ENCODE data around the gene NEU3.

Gene NEU3

GRCh38 chr11:74978041-74978440 is 10.7 kb upstream of the NEU3 start:
- no peak for TF ChIP-seq ZNF70 (CRISPR knock-in tag; IDR thresholded peaks at IDR 0.05)
- no peak for TF ChIP-seq CREB5 (CRISPR knock-in tag; IDR thresholded peaks at IDR 0.05; ENCODE audit: low read depth)
- TF ChIP-seq CSDC2 (CRISPR knock-in tag; IDR thresholded peaks at IDR 0.05): no peak
- TF ChIP-seq ZFP3 (CRISPR knock-in tag; IDR thresholded peaks at IDR 0.05): no peak
- no peak for ATAC-seq

DNA sequence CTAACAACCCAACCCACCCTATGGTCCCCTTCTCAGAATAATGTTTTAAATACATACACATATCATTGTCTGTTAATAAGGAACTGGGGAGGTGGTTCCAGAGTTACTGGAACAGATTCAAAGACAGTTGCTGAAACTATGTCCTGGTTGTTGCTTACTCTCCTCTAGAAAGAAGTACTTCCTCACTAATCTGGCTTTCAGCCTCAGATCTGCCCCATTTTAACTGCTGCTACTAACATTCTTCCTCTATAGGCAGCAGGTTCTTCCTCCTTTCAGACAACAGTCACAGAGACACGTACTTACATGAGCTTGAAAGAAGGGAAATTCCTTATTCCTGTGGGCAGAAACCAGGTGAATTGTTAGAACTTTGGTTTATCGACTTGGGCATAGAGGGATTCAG is 8.1 kb upstream of the NEU3 start:
- TF ChIP-seq ARNTL (CRISPR knock-in tag; IDR thresholded peaks at IDR 0.05; ENCODE audit: borderline replicate concordance, low read depth): no peak
- no peak for TF ChIP-seq OSR1 (CRISPR knock-in tag; IDR thresholded peaks at IDR 0.05)
- no peak for TF ChIP-seq ZNF8 (CRISPR knock-in tag; IDR thresholded peaks at IDR 0.05)
- no peak for ATAC-seq

- TF ChIP-seq TCF4 (CRISPR knock-in tag; IDR thresholded peaks at IDR 0.05; ENCODE audit: borderline replicate concordance) (no peak), ZC3H10 (CRISPR knock-in tag; IDR thresholded peaks at IDR 0.05) (no peak), ZFP3 (CRISPR knock-in tag; IDR thresholded peaks at IDR 0.05) (no peak), ZFP30 (CRISPR knock-in tag; IDR thresholded peaks at IDR 0.05) (no peak), RARB (CRISPR knock-in tag; IDR thresholded peaks at IDR 0.05) (no peak), ZNF8 (CRISPR knock-in tag; IDR thresholded peaks at IDR 0.05) (no peak), CSDC2 (CRISPR knock-in tag; IDR thresholded peaks at IDR 0.05) (no peak), SNAI2 (CRISPR knock-in tag; IDR thresholded peaks at IDR 0.05) (no peak), ARNTL (CRISPR knock-in tag; IDR thresholded peaks at IDR 0.05; ENCODE audit: borderline replicate concordance, low read depth) (no peak), GLIS3 (CRISPR knock-in tag; IDR thresholded peaks at IDR 0.05) (no peak), CREB5 (CRISPR knock-in tag; IDR thresholded peaks at IDR 0.05; ENCODE audit: low read depth) (no peak), BACH2 (CRISPR knock-in tag; IDR thresholded peaks at IDR 0.05; ENCODE audit: borderline replicate concordance) (no peak), CSRNP3 (CRISPR knock-in tag; IDR thresholded peaks at IDR 0.05) (no peak), ISL1 (CRISPR knock-in tag; IDR thresholded peaks at IDR 0.05) (no peak), ESRRG (CRISPR knock-in tag; IDR thresholded peaks at IDR 0.05) (no peak)
- TF ChIP-seq, protein P1, sequence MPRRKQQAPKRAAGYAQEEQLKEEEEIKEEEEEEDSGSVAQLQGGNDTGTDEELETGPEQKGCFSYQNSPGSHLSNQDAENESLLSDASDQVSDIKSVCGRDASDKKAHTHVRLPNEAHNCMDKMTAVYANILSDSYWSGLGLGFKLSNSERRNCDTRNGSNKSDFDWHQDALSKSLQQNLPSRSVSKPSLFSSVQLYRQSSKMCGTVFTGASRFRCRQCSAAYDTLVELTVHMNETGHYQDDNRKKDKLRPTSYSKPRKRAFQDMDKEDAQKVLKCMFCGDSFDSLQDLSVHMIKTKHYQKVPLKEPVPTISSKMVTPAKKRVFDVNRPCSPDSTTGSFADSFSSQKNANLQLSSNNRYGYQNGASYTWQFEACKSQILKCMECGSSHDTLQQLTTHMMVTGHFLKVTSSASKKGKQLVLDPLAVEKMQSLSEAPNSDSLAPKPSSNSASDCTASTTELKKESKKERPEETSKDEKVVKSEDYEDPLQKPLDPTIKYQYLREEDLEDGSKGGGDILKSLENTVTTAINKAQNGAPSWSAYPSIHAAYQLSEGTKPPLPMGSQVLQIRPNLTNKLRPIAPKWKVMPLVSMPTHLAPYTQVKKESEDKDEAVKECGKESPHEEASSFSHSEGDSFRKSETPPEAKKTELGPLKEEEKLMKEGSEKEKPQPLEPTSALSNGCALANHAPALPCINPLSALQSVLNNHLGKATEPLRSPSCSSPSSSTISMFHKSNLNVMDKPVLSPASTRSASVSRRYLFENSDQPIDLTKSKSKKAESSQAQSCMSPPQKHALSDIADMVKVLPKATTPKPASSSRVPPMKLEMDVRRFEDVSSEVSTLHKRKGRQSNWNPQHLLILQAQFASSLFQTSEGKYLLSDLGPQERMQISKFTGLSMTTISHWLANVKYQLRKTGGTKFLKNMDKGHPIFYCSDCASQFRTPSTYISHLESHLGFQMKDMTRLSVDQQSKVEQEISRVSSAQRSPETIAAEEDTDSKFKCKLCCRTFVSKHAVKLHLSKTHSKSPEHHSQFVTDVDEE (CRISPR knock-in tag; IDR thresholded peaks at IDR 0.05): no peak
- ATAC-seq: no peak
Measured at GRCh38 chr11:74981888-74982287, 6.8 kb upstream of the NEU3 start.

DNA sequence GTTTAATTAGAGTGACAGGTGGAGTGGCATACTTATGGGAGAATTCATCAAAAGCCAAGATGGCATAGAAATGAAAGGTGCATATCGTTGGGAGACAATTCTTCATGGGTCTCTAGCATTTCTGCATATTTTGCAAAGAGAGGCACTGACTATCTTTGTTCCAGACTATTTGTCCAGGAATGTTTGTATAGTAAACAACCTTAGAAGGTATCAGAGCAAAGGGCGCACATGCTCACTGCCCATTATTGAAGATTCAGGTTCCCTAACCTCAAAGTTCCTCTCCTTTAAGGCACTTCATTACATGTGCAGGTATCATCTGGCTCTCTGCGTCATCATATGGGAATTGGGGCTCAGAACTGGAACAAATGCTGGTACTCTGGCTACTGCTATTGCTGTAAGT is 4.7 kb upstream of the NEU3 start:
- no peak for ATAC-seq
- TF ChIP-seq RARB (CRISPR knock-in tag; IDR thresholded peaks at IDR 0.05): no peak
- TF ChIP-seq ESRRG (CRISPR knock-in tag; IDR thresholded peaks at IDR 0.05): no peak
- no peak for TF ChIP-seq ZNF8 (CRISPR knock-in tag; IDR thresholded peaks at IDR 0.05)
- TF ChIP-seq CREB5 (CRISPR knock-in tag; IDR thresholded peaks at IDR 0.05; ENCODE audit: low read depth): no peak
- TF ChIP-seq GLIS3 (CRISPR knock-in tag; IDR thresholded peaks at IDR 0.05): no peak
- TF ChIP-seq, protein P1 (CRISPR knock-in tag; IDR thresholded peaks at IDR 0.05): no peak
- no peak for TF ChIP-seq BACH2 (CRISPR knock-in tag; IDR thresholded peaks at IDR 0.05; ENCODE audit: borderline replicate concordance)
- TF ChIP-seq ISL1 (CRISPR knock-in tag; IDR thresholded peaks at IDR 0.05): no peak
- no peak for TF ChIP-seq ZFP30 (CRISPR knock-in tag; IDR thresholded peaks at IDR 0.05)
- TF ChIP-seq ZNF70 (CRISPR knock-in tag; IDR thresholded peaks at IDR 0.05): no peak
- no peak for TF ChIP-seq CSDC2 (CRISPR knock-in tag; IDR thresholded peaks at IDR 0.05)
- TF ChIP-seq PPARA (CRISPR knock-in tag; IDR thresholded peaks at IDR 0.05; ENCODE audit: borderline replicate concordance): no peak
- no peak for TF ChIP-seq CSRNP3 (CRISPR knock-in tag; IDR thresholded peaks at IDR 0.05)
- TF ChIP-seq ARNTL (CRISPR knock-in tag; IDR thresholded peaks at IDR 0.05; ENCODE audit: borderline replicate concordance, low read depth): no peak
- no peak for TF ChIP-seq SNAI2 (CRISPR knock-in tag; IDR thresholded peaks at IDR 0.05)
- TF ChIP-seq, protein P2, sequence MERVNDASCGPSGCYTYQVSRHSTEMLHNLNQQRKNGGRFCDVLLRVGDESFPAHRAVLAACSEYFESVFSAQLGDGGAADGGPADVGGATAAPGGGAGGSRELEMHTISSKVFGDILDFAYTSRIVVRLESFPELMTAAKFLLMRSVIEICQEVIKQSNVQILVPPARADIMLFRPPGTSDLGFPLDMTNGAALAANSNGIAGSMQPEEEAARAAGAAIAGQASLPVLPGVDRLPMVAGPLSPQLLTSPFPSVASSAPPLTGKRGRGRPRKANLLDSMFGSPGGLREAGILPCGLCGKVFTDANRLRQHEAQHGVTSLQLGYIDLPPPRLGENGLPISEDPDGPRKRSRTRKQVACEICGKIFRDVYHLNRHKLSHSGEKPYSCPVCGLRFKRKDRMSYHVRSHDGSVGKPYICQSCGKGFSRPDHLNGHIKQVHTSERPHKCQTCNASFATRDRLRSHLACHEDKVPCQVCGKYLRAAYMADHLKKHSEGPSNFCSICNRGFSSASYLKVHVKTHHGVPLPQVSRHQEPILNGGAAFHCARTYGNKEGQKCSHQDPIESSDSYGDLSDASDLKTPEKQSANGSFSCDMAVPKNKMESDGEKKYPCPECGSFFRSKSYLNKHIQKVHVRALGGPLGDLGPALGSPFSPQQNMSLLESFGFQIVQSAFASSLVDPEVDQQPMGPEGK (CRISPR knock-in tag; IDR thresholded peaks at IDR 0.05; ENCODE audit: borderline replicate concordance): no peak

Measured in SK-N-SH treated with all-trans-retinoic acid at 6 μM for 48 hours (cell line).